GM12878 (cell line): ENCODE data around the gene DACH1. TPM values are rescaled to one million over a fixed set of nuclear protein-coding genes. Genes with fewer than 3 reads are reported as not detected.

Experiments used
- ATAC-seq: fragments of 200-7000 bp; cut with Tn5 transposase; 3 replicates; pipeline ENCODE4 v1.9.1; 2020; ENCODE audit warnings: mild to moderate bottlenecking, moderate library complexity
- BruUV-seq: library from RNA; stranded (reverse); fragments of 400-500 nt; replicated peaks from 2 replicates; lab custom pipeline; 2021; lab: Mats Ljungman, UMichigan
- CTCF ChIA-PET: fragments of 300-600 bp; sonication (Branson Sonifier 250); formaldehyde crosslinking; extraction: SDS; loops from one replicate; lab custom pipeline; 2021; ENCODE audit warnings: inconsistent platforms; lab: Yijun Ruan, JAX
- POLR2A ChIA-PET: fragments of 350-600 bp; formaldehyde crosslinking; extraction: SDS; loops from one replicate; lab custom pipeline; 2021; ENCODE audit warnings: inconsistent platforms; lab: Charles Lee
- RAD21 ChIA-PET: fragments of 300-600 bp; sonication (Branson Sonifier 250); formaldehyde crosslinking; loops from one replicate; lab custom pipeline; 2023; ENCODE audit warnings: antibody characterized with exemption; ENCODE audit not compliant: unreplicated experiment; lab: Charles Lee
- SMC1A ChIA-PET: fragments of 300-600 bp; sonication (Branson Sonifier 250); formaldehyde crosslinking; loops from one replicate; lab custom pipeline; 2023; ENCODE audit not compliant: unreplicated experiment, uncharacterized antibody; lab: Charles Lee
- DNase-seq: peaks from one replicate; pipeline ENCODE4 v3.0.0-alpha.2; 2011; ENCODE audit warnings: low read depth, low spot score
- FAIRE-seq: peaks from 3 replicates; lab custom pipeline; 2011; peaks lifted over from hg19 to GRCh38; lab: Jason Lieb, UNC
- H2AFZ ChIP-seq: 2 replicates; pipeline ENCODE4 v1.6.0; 2011; ENCODE audit warnings: low read depth, low read length, control low read depth; ENCODE audit not compliant: control insufficient read depth
- H3K27ac ChIP-seq: 2 replicates; pipeline ENCODE4 v1.5.1; 2011; ENCODE audit warnings: control low read depth; ENCODE audit not compliant: control insufficient read depth, insufficient read depth
- H3K27me3 ChIP-seq, 2 experiments: replicated peaks in 1 of 2; 2 replicates each; pipeline versions ENCODE4 v1.6.0 to v1.6.1; 2011; ENCODE audit warnings: low read length in 1 of 2; ENCODE audit not compliant: control insufficient read depth in 2 of 2, insufficient read depth in 2 of 2
- H3K36me3 ChIP-seq, 2 experiments: 2 replicates each; pipeline ENCODE4 v1.5.1; 2011; ENCODE audit warnings: low read length in 1 of 2; ENCODE audit not compliant: control insufficient read depth in 2 of 2, insufficient read depth in 2 of 2
- H3K4me1 ChIP-seq: 2 replicates; pipeline ENCODE4 v1.6.1; 2011; ENCODE audit warnings: mild to moderate bottlenecking, low read length, moderate library complexity, mixed read lengths; ENCODE audit not compliant: control insufficient read depth, insufficient read depth
- H3K4me2 ChIP-seq: 2 replicates; pipeline ENCODE4 v1.6.0; 2011; ENCODE audit warnings: control low read depth; ENCODE audit not compliant: control insufficient read depth, insufficient read depth
- H3K4me3 ChIP-seq: fragments of 200-600 bp; sonication (generic); 2 replicates; pipeline ENCODE4 v1.5.1; 2016
- H3K79me2 ChIP-seq: 2 replicates; pipeline ENCODE4 v1.6.0; 2011; ENCODE audit warnings: low read length; ENCODE audit not compliant: control insufficient read depth, insufficient read depth
- H3K9ac ChIP-seq: 2 replicates; pipeline ENCODE4 v1.8.0; 2011; ENCODE audit warnings: low read length, control low read depth, mixed read lengths; ENCODE audit not compliant: control insufficient read depth, insufficient read depth
- H3K9me3 ChIP-seq: replicated peaks from 3 replicates; pipeline ENCODE4 v1.5.1; 2011; ENCODE audit warnings: mild to moderate bottlenecking, low read length; ENCODE audit not compliant: control insufficient read depth, insufficient read depth
- H4K20me1 ChIP-seq: 2 replicates; pipeline ENCODE4 v1.6.0; 2011; ENCODE audit not compliant: control insufficient read depth, insufficient read depth
- BACH1 ChIP-seq: fragments of 450-650 bp; IDR thresholded peaks from 2 replicates; pipeline ENCODE4 v1.6.1; 2017; ENCODE audit warnings: mild to moderate bottlenecking, borderline replicate concordance
- CBX3 ChIP-seq: fragments of 200-600 bp; sonication (generic); IDR thresholded peaks from 2 replicates; pipeline ENCODE4 v1.6.1; 2016; ENCODE audit warnings: low read depth, borderline replicate concordance
- CHD1 ChIP-seq: IDR thresholded peaks from 2 replicates; pipeline ENCODE4 v1.6.1; 2012; ENCODE audit warnings: low read depth, low read length, improper control_type of control experiment
- E2F8 ChIP-seq: fragments of 450-650 bp; IDR thresholded peaks from 2 replicates; pipeline ENCODE4 v1.6.1; 2018; ENCODE audit warnings: mild to moderate bottlenecking, low read depth, moderate library complexity; ENCODE audit not compliant: partially characterized antibody
- EED ChIP-seq: sonication (generic); IDR thresholded peaks from 2 replicates; pipeline ENCODE4 v1.6.1; 2016; ENCODE audit warnings: antibody characterized with exemption, low read depth
- EGR1 ChIP-seq, 2 experiments: IDR thresholded peaks; 1 replicate in 1 of 2; 2 replicates in 1 of 2; pipeline ENCODE4 v1.6.1; 2011 to 2012; ENCODE audit warnings: low read depth in 2 of 2, low read length in 2 of 2, borderline replicate concordance in 1 of 2, mild to moderate bottlenecking in 1 of 2, moderate library complexity in 1 of 2
- GABPA ChIP-seq: IDR thresholded peaks from 2 replicates; pipeline ENCODE4 v1.6.1; 2014; ENCODE audit warnings: antibody characterized with exemption, low read depth, mild to moderate bottlenecking, inconsistent platforms
- IRF3 ChIP-seq: fragments of 450-650 bp; IDR thresholded peaks from 2 replicates; pipeline ENCODE4 v1.6.1; 2014; ENCODE audit warnings: mild to moderate bottlenecking
- JUNB ChIP-seq: IDR thresholded peaks from 2 replicates; pipeline ENCODE4 v1.6.1; 2016; ENCODE audit warnings: antibody characterized with exemption, mild to moderate bottlenecking
- LARP7 ChIP-seq: fragments of 450-650 bp; IDR thresholded peaks from 2 replicates; pipeline ENCODE4 v1.6.1; 2017; ENCODE audit warnings: mild to moderate bottlenecking
- MTA2 ChIP-seq: fragments of 450-650 bp; IDR thresholded peaks from 2 replicates; pipeline ENCODE4 v1.6.1; 2016; ENCODE audit warnings: low read depth, mild to moderate bottlenecking, moderate library complexity
- MTA3 ChIP-seq: IDR thresholded peaks from 2 replicates; pipeline ENCODE4 v1.6.1; 2012; ENCODE audit warnings: low read length, inconsistent platforms, borderline replicate concordance
- MXI1 ChIP-seq: fragments of 150-350 bp; IDR thresholded peaks from 2 replicates; pipeline ENCODE4 v1.6.1; 2011; ENCODE audit warnings: low read depth, mild to moderate bottlenecking, inconsistent platforms, low read length, improper control_type of control experiment
- SKIL ChIP-seq: fragments of 450-650 bp; IDR thresholded peaks from 2 replicates; pipeline ENCODE4 v1.6.1; 2017; ENCODE audit warnings: mild to moderate bottlenecking, low read depth, inconsistent platforms; ENCODE audit not compliant: poor library complexity, severe bottlenecking
- TCF12 ChIP-seq: IDR thresholded peaks from 2 replicates; pipeline ENCODE4 v1.6.1; 2011; ENCODE audit warnings: low read depth, mild to moderate bottlenecking, low read length
- ZBTB33 ChIP-seq: fragments of 450-650 bp; IDR thresholded peaks from 2 replicates; pipeline ENCODE4 v1.6.1; 2017; ENCODE audit warnings: mild to moderate bottlenecking
- WGBS: methylation state at CpG from one replicate; pipeline ENCODE4 v1.1.6; 2016; ENCODE audit warnings: low lambda C conversion rate; ENCODE audit not compliant: insufficient replicate concordance, insufficient coverage; ENCODE audit errors: missing lambda C conversion rate; 5-methylcytosine and 5-hydroxymethylcytosine counted together
- in situ Hi-C: fragments of 300-500 bp; cut with MboI; formaldehyde crosslinking; loops from 9 replicates; pipeline ENCODE4 v1.14.3; 2018; ENCODE audit warnings: mixed read lengths
- intact Hi-C: fragments of 100-400 bp; cut with micrococcal nuclease; formaldehyde crosslinking; loops from one replicate; pipeline ENCODE4 v1.14.2; 2022; ENCODE audit not compliant: unreplicated experiment
- polyA plus RNA-seq, 11 experiments: library from polyadenylated mRNA; depleted of rRNA in 4 of 11; unstranded in 6 of 11; stranded (reverse) in 5 of 11; fragments of >200 nt; fragmentation: Nextera tagmentation in 4 of 11; fragmentation: Illumina TruSeq in 1 of 11; extraction: Ambion mirVana in 4 of 11; extraction: Trizol in 1 of 11; gene quantifications; 1 replicate in 1 of 11; 2 replicates in 10 of 11; pipeline versions ENCODE4 v1.2.1 to v1.2.3, GENCODE V29; 2011 to 2016; ENCODE audit warnings: inconsistent platforms in 2 of 11, missing spikeins in 2 of 11, low read depth in 1 of 11
- total RNA-seq, 4 experiments: library from RNA; depleted of rRNA in 3 of 4; stranded (reverse); fragments of >200 nt in 3 of 4; fragmentation: Illumina TruSeq in 1 of 4; extraction: Trizol in 1 of 4; gene quantifications; 2 replicates each; pipeline versions ENCODE4 v1.2.1 to v1.2.3, GENCODE V29; 2013 to 2021

The DACH1 gene
- total and polyA plus RNA-seq, 10 of the 15 experiments (the other 5 are each of a cell fraction or from before 2014, with no cell fraction given): 0.05 TPM; not detected in 9

GRCh38 chr13:71869274-71869673 lies 2.3 kb upstream of the DACH1 start:
- SMC1A ChIA-PET: interaction anchor here (2.6 kb wide), 1 partner anchor 8 kb away, joined by 5 read pairs; no protein-coding TSS in a partner anchor
- Histone ChIP-seq H3K4me3 (no peak overlapping the region), H3K27ac (no peak overlapping the region), H2AFZ (no peak overlapping the region), H3K4me2 (no peak overlapping the region), H3K27me3 (peaks cover 5 to 8% of the 10 kb centered on the region in 2 experiments; a peak in 3 of 4 replicates), H3K4me1 (no peaks in the 10 kb centered on the region), H3K9ac (no peak overlapping the region), H3K36me3 (no peaks in the 10 kb centered on the region)
- POLR2A ChIA-PET: no interaction called here
- ATAC-seq (no peak), DNase-seq (no peak), FAIRE-seq (no peak)
- no TSS peak for BruUV-seq
- WGBS: 53% methylated on average over 5 of the region's 5 CpGs
- in situ Hi-C loops: no loop called here
- CTCF ChIA-PET: interaction anchor here (1.8 kb wide), 1 partner anchor 10 kb away, joined by 9 read pairs; no protein-coding TSS in a partner anchor
- RAD21 ChIA-PET: no interaction called here
- TF ChIP-seq JUNB (no peak), E2F8 (no peak), EGR1 (IDR thresholded peaks at IDR 0.05; ENCODE audit: borderline replicate concordance in 1 of 2, low read depth in 2 of 2, low read length in 2 of 2) (no peak), BACH1 (no peak), LARP7 (no peak), CHD1 (no peak), MTA3 (no peak), IRF3 (no peak), GABPA (no peak), CBX3 (no peak), MTA2 (no peak), EED (no peak), SKIL (no peak), MXI1 (no peak), ZBTB33 (no peak), TCF12 (no peak)
- TF ChIP-seq, all 136 proteins: peak for 0
- Histone ChIP-seq H4K20me1 (no peaks in the 10 kb centered on the region), H3K79me2 (no peaks in the 10 kb centered on the region), H3K9me3 (no peaks in the 10 kb centered on the region)
- intact Hi-C loops: no loop called here
